ENCODE results near the gene RALGPS2. TPM values are rescaled to one million over a fixed set of nuclear protein-coding genes. Genes with fewer than 3 reads are reported as not detected.

Gene RALGPS2
- total and polyA plus RNA-seq, 2 of the 13 experiments (the other 11 are each of a cell fraction or from before 2014, with no cell fraction given) = 15.6 to 36.0 TPM

DNA sequence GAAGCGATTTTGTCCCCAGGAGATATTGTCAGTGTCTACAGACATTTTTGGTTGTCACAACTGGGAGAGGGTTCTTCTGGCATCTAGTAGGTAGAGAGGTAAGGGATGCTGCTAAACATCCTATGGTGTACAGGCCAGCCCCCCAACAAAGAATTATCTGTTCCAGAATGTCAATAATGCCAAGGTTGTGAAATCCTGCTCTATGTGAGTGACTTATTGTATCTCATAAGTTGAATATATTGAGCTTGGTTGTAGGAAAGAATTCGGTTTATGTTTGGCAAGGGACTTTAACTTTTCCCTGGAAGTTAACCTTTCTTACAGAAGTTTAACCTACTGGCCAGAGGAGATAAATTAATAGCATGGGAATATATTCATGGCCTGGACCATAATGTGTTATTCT lies 198.5 kb downstream of the RALGPS2 start (continued):
- TF ChIP-seq, protein P1, sequence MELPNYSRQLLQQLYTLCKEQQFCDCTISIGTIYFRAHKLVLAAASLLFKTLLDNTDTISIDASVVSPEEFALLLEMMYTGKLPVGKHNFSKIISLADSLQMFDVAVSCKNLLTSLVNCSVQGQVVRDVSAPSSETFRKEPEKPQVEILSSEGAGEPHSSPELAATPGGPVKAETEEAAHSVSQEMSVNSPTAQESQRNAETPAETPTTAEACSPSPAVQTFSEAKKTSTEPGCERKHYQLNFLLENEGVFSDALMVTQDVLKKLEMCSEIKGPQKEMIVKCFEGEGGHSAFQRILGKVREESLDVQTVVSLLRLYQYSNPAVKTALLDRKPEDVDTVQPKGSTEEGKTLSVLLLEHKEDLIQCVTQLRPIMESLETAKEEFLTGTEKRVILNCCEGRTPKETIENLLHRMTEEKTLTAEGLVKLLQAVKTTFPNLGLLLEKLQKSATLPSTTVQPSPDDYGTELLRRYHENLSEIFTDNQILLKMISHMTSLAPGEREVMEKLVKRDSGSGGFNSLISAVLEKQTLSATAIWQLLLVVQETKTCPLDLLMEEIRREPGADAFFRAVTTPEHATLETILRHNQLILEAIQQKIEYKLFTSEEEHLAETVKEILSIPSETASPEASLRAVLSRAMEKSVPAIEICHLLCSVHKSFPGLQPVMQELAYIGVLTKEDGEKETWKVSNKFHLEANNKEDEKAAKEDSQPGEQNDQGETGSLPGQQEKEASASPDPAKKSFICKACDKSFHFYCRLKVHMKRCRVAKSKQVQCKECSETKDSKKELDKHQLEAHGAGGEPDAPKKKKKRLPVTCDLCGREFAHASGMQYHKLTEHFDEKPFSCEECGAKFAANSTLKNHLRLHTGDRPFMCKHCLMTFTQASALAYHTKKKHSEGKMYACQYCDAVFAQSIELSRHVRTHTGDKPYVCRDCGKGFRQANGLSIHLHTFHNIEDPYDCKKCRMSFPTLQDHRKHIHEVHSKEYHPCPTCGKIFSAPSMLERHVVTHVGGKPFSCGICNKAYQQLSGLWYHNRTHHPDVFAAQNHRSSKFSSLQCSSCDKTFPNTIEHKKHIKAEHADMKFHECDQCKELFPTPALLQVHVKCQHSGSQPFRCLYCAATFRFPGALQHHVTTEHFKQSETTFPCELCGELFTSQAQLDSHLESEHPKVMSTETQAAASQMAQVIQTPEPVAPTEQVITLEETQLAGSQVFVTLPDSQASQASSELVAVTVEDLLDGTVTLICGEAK (IDR thresholded peaks at IDR 0.05) = no peak
- TF ChIP-seq, protein P1 (CRISPR knock-in tag; IDR thresholded peaks at IDR 0.05) = no peak
- TF ChIP-seq POLR2AphosphoS5 (IDR thresholded peaks at IDR 0.05; ENCODE audit: low read depth, low read length) (no peak), EED (CRISPR knock-in tag; IDR thresholded peaks at IDR 0.05) (no peak), FOXP1 (IDR thresholded peaks at IDR 0.05) (no peak), FOXP1 (CRISPR knock-in tag; IDR thresholded peaks at IDR 0.05) (peak; percentile 19; the same call in 1 of the 2 replicates), SRF (IDR thresholded peaks at IDR 0.05; ENCODE audit: low read depth, low read length) (no peak), ZNF367 (CRISPR knock-in tag; IDR thresholded peaks at IDR 0.05; ENCODE audit: borderline replicate concordance) (no peak), HMGA1 (CRISPR knock-in tag; conservative IDR thresholded peaks at IDR 0.05) (no peak), POLR2G (IDR thresholded peaks at IDR 0.05; ENCODE audit: low read depth, low read length) (no peak), HES4 (CRISPR knock-in tag; IDR thresholded peaks at IDR 0.05; ENCODE audit: borderline replicate concordance) (no peak), TBX2 (CRISPR knock-in tag; IDR thresholded peaks at IDR 0.05; ENCODE audit: borderline replicate concordance) (peak; percentile 33; the same call in 1 of the 2 replicates), HDAC2 (CRISPR knock-in tag; IDR thresholded peaks at IDR 0.05) (peak; percentile 51), ZNF607 (CRISPR knock-in tag; IDR thresholded peaks at IDR 0.05; ENCODE audit: borderline replicate concordance) (no peak), RFX5 (IDR thresholded peaks at IDR 0.05; ENCODE audit: low read depth, low read length) (no peak), ZNF124 (CRISPR knock-in tag; IDR thresholded peaks at IDR 0.05) (no peak), NR2F2 (IDR thresholded peaks at IDR 0.05; ENCODE audit: borderline replicate concordance, low read depth) (peak; percentile 39; the same call in 1 of the 2 replicates)
- TF ChIP-seq, protein P2, sequence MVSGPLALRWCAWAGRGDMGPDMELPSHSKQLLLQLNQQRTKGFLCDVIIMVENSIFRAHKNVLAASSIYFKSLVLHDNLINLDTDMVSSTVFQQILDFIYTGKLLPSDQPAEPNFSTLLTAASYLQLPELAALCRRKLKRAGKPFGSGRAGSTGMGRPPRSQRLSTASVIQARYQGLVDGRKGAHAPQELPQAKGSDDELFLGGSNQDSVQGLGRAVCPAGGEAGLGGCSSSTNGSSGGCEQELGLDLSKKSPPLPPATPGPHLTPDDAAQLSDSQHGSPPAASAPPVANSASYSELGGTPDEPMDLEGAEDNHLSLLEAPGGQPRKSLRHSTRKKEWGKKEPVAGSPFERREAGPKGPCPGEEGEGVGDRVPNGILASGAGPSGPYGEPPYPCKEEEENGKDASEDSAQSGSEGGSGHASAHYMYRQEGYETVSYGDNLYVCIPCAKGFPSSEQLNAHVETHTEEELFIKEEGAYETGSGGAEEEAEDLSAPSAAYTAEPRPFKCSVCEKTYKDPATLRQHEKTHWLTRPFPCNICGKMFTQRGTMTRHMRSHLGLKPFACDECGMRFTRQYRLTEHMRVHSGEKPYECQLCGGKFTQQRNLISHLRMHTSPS (CRISPR knock-in tag; IDR thresholded peaks at IDR 0.05; ENCODE audit: low read depth) = 0 out of 2 replicates have a peak, but pooled peaks have one; percentile 22
- TF ChIP-seq, protein P3, sequence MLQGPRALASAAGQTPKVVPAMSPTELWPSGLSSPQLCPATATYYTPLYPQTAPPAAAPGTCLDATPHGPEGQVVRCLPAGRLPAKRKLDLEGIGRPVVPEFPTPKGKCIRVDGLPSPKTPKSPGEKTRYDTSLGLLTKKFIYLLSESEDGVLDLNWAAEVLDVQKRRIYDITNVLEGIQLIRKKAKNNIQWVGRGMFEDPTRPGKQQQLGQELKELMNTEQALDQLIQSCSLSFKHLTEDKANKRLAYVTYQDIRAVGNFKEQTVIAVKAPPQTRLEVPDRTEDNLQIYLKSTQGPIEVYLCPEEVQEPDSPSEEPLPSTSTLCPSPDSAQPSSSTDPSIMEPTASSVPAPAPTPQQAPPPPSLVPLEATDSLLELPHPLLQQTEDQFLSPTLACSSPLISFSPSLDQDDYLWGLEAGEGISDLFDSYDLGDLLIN (CRISPR knock-in tag; IDR thresholded peaks at IDR 0.05; ENCODE audit: borderline replicate concordance) = no peak

Measured in HepG2 (cell line).